ENCODE measurements around the gene NABP2.
"Not testable (repeated sequence)": the region's sequence is repeated elsewhere in the genome, so short reads cannot be mapped to it uniquely, and the experiment has no call there.

NABP2 gene

DNA sequence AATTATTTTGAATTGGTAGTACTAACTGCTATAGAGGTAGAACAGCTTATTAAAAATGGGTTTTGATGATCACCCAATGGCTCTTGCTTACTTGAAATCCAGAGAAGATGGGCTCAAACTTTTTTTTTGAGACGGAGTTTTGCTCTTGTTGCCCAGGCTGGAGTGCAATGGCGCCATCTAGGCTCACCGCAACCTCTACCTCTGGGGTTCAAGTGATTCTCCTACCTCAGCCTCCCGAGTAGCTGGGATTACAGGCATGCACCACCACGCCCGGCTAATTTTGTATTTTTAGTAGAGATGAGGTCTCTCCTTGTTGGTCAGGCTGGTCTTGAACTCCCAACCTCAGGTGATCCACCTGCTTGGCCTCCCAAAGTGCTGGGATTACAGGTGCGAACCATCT, 38.8 kb downstream of the NABP2 start:
- not testable (repeated sequence) for ATAC-seq (ENCODE audit: insufficient read depth, low read depth); H3K27me3 ChIP-seq (ENCODE audit: insufficient read depth, low read length, poor library complexity); H3K9me3 ChIP-seq (ENCODE audit: insufficient read depth, low read length, severe bottlenecking); H2AFZ ChIP-seq (ENCODE audit: low read depth, low read length); H3K4me3 ChIP-seq (ENCODE audit: low read depth in 1 of 2, low read length in 2 of 2); H3K9ac ChIP-seq (ENCODE audit: low read depth, low read length); H4K20me1 ChIP-seq (ENCODE audit: insufficient read depth, low read length); H3K4me2 ChIP-seq (ENCODE audit: insufficient read depth, low read length); H3K36me3 ChIP-seq (ENCODE audit: insufficient read depth, low read length); DNase-seq; H3K79me2 ChIP-seq (ENCODE audit: insufficient read depth, low read length); H3K27ac ChIP-seq (ENCODE audit: low read length)
- TF ChIP-seq, protein P1, sequence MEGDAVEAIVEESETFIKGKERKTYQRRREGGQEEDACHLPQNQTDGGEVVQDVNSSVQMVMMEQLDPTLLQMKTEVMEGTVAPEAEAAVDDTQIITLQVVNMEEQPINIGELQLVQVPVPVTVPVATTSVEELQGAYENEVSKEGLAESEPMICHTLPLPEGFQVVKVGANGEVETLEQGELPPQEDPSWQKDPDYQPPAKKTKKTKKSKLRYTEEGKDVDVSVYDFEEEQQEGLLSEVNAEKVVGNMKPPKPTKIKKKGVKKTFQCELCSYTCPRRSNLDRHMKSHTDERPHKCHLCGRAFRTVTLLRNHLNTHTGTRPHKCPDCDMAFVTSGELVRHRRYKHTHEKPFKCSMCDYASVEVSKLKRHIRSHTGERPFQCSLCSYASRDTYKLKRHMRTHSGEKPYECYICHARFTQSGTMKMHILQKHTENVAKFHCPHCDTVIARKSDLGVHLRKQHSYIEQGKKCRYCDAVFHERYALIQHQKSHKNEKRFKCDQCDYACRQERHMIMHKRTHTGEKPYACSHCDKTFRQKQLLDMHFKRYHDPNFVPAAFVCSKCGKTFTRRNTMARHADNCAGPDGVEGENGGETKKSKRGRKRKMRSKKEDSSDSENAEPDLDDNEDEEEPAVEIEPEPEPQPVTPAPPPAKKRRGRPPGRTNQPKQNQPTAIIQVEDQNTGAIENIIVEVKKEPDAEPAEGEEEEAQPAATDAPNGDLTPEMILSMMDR (IDR thresholded peaks at IDR 0.05; ENCODE audit: borderline replicate concordance, extremely low read depth, low read length, poor library complexity, severe bottlenecking), result peak; percentile 23
- peaks cover 30% of the 10 kb centered on the region for H3K4me1 ChIP-seq (ENCODE audit: insufficient read depth, low read length)

DNA sequence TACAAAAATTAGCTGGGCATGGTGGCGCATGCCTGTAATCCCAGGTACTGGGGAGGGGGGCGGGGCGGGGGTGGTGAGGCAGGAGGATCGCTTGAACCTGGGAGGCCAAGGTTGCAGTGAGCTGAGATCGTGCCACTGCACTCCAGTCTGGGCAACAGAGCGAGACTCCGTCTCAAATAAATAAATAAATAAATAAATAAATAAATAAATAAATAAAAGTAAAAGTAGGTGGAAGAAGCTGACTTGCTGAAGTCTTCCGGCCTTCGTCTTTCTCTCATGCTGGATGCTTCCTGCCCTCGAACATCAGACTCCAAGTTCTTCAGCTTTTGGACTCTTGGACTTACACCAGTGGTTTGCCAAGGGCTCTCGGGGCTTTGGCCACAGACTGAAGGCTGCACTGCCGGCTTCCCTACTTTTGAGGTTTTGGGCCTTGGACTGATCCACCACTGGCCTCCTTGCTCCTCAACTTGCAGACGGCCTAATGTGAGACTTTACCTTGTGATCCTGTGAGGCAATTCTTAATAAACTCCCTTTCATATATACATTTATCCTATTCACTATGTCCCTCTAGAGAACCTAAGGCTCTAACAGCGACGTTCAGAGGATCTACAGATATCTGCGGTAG, 42.0 kb downstream of the NABP2 start:
- Histone ChIP-seq H2AFZ (ENCODE audit: low read depth, low read length) (peak overlapping the region; percentile 95), H3K27ac (ENCODE audit: low read length) (peak overlapping the region; percentile 75), H3K4me1 (ENCODE audit: insufficient read depth, low read length) (peaks cover 25% of the 10 kb centered on the region), H3K4me2 (ENCODE audit: insufficient read depth, low read length) (peak overlapping the region; percentile 99), H3K9ac (ENCODE audit: low read depth, low read length) (peak overlapping the region; percentile 66), H3K36me3 (ENCODE audit: insufficient read depth, low read length) (peaks cover 23% of the 10 kb centered on the region), H3K4me3 (ENCODE audit: low read depth in 1 of 2, low read length in 2 of 2) (peak overlapping the region; percentile 31 to 71)
- not testable (repeated sequence) for ATAC-seq (ENCODE audit: insufficient read depth, low read depth); DNase-seq; H3K79me2 ChIP-seq (ENCODE audit: insufficient read depth, low read length); H3K27me3 ChIP-seq (ENCODE audit: insufficient read depth, low read length, poor library complexity); H4K20me1 ChIP-seq (ENCODE audit: insufficient read depth, low read length); H3K9me3 ChIP-seq (ENCODE audit: insufficient read depth, low read length, severe bottlenecking)

DNA sequence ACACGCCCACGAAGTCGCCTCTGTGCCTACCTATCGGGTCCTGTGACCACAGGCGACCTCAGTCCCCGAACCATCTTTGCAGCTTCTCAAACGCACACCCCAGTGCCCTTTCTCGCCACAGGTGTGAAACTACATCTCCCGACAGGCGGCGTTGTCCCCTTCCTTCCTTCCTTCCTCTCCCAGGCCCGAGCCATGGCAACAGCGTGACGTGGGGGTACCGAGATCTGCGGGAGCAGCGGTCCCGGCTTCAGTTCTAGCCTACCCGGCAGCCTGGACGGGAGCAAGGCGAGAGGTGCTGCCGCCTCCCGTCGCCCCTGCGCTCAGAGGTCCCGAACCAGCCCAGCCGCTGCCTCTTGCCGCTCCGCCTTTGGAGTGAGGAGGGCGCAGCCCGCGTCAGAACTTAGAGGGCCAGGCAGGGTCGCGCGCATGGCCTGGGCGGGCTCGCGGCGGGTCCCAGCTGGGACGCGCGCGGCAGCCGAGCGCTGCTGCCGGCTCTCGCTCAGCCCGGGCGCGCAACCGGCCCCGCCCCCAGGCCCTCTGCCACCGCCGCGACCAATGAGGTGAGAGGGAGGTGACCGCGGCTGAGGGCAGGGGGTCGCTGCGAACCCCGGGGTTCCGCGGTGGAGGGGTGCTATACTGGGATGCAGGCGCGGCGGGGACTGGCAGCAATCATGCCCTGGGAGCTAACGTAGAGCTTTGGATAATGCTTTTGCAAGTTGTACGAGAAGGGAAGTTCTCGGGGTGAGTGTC, 42.7 kb downstream of the NABP2 start, which contains the start of gene COQ10A:
TSS of gene COQ10A (plus strand) at position 250 of the 750 bp plus-strand sequence. CDS start at position 427, 177 bp downstream.
- peaks cover 28% of the 10 kb centered on the region for H3K36me3 ChIP-seq (ENCODE audit: insufficient read depth, low read length)
- H3K4me1 ChIP-seq (ENCODE audit: insufficient read depth, low read length), result peaks cover 25% of the 10 kb centered on the region
- no peaks in the 10 kb centered on the region for H3K79me2 ChIP-seq (ENCODE audit: insufficient read depth, low read length)
- H3K9ac ChIP-seq (ENCODE audit: low read depth, low read length), result peak within 1 kb of the TSS; percentile 66
- no peaks in the 10 kb centered on the region for H3K27me3 ChIP-seq (ENCODE audit: insufficient read depth, low read length, poor library complexity)
- no peaks in the 10 kb centered on the region for H4K20me1 ChIP-seq (ENCODE audit: insufficient read depth, low read length)
- no peaks in the 10 kb centered on the region for H3K9me3 ChIP-seq (ENCODE audit: insufficient read depth, low read length, severe bottlenecking)
- peak within 1 kb of the TSS; percentile 95 for H2AFZ ChIP-seq (ENCODE audit: low read depth, low read length)
- ATAC-seq (ENCODE audit: insufficient read depth, low read depth) (peak; percentile 91), DNase-seq (peak; percentile 90)
- H3K4me3 ChIP-seq (ENCODE audit: low read depth in 1 of 2, low read length in 2 of 2), result peak within 1 kb of the TSS; percentile 31 to 71
- peak within 1 kb of the TSS; percentile 75 for H3K27ac ChIP-seq (ENCODE audit: low read length)
- TF ChIP-seq, protein P1 (IDR thresholded peaks at IDR 0.05; ENCODE audit: borderline replicate concordance, extremely low read depth, low read length, poor library complexity, severe bottlenecking), result peak; percentile 77
- TF ChIP-seq EZH2 (IDR thresholded peaks at IDR 0.05; ENCODE audit: borderline replicate concordance, low read depth, low read length, severe bottlenecking), result no peak
- H3K4me2 ChIP-seq (ENCODE audit: insufficient read depth, low read length), result peak within 1 kb of the TSS; percentile 99

GRCh38 chr12:56267443-56268071, 43.4 kb downstream of the NABP2 start:
- TF ChIP-seq EZH2 (IDR thresholded peaks at IDR 0.05; ENCODE audit: borderline replicate concordance, low read depth, low read length, severe bottlenecking), result no peak
- TF ChIP-seq, protein P1 (IDR thresholded peaks at IDR 0.05; ENCODE audit: borderline replicate concordance, extremely low read depth, low read length, poor library complexity, severe bottlenecking), result no peak
- Histone ChIP-seq H2AFZ (ENCODE audit: low read depth, low read length) (peak overlapping the region; percentile 95), H3K27ac (ENCODE audit: low read length) (peak overlapping the region; percentile 75), H3K36me3 (ENCODE audit: insufficient read depth, low read length) (peaks cover 32% of the 10 kb centered on the region), H3K4me3 (ENCODE audit: low read depth in 1 of 2, low read length in 2 of 2) (peak overlapping the region; percentile 31 to 71; a peak in 3 of 4 replicates), H3K27me3 (ENCODE audit: insufficient read depth, low read length, poor library complexity) (no peaks in the 10 kb centered on the region), H3K4me2 (ENCODE audit: insufficient read depth, low read length) (peak overlapping the region; percentile 99), H3K79me2 (ENCODE audit: insufficient read depth, low read length) (no peaks in the 10 kb centered on the region), H3K9me3 (ENCODE audit: insufficient read depth, low read length, severe bottlenecking) (no peaks in the 10 kb centered on the region), H4K20me1 (ENCODE audit: insufficient read depth, low read length) (no peaks in the 10 kb centered on the region), H3K4me1 (ENCODE audit: insufficient read depth, low read length) (peaks cover 25% of the 10 kb centered on the region), H3K9ac (ENCODE audit: low read depth, low read length) (peak overlapping the region; percentile 66)
- ATAC-seq (ENCODE audit: insufficient read depth, low read depth), result no peak
- no peak for DNase-seq

All from DND-41 (cell line).